H1 (cell line): Measurements from ENCODE around the gene VAT1L. TPM values are rescaled to one million over a fixed set of nuclear protein-coding genes. Genes with fewer than 3 reads are reported as not detected.

Source experiments
- CTCF ChIA-PET: fragments of 300-600 bp; sonication (Branson Sonifier 250); formaldehyde crosslinking; loops from one replicate; lab custom pipeline; 2021; ENCODE audit not compliant: partially characterized antibody; lab: Charles Lee
- POLR2A ChIA-PET: fragments of 300-600 bp; sonication (Branson Sonifier 250); formaldehyde crosslinking; loops from one replicate; lab custom pipeline; 2021; ENCODE audit warnings: inconsistent platforms; ENCODE audit not compliant: partially characterized antibody; lab: Charles Lee
- DNase-seq, 2 experiments: peaks; one replicate each; pipeline versions ENCODE4 v3.0.0 to v3.0.0-alpha.2; 2010 to 2022; ENCODE audit warnings: low spot score in 2 of 2, low read depth in 1 of 2, mixed read lengths in 1 of 2
- FAIRE-seq: peaks from 2 replicates; lab custom pipeline; 2011; peaks lifted over from hg19 to GRCh38; lab: Jason Lieb, UNC
- H2AFZ ChIP-seq: 2 replicates; pipeline ENCODE4 v1.8.1; 2012; ENCODE audit warnings: low read length, inconsistent platforms
- H2AK5ac ChIP-seq: 2 replicates; pipeline ENCODE4 v1.6.1; 2013; ENCODE audit warnings: low read depth, low read length
- H2BK120ac ChIP-seq: replicated peaks from 2 replicates; pipeline ENCODE3; 2013; ENCODE audit warnings: low read depth, low read length, inconsistent platforms
- H2BK12ac ChIP-seq: 2 replicates; pipeline ENCODE4 v1.6.1; 2013; ENCODE audit warnings: low read depth, low read length
- H2BK15ac ChIP-seq: 2 replicates; pipeline ENCODE4 v1.6.1; 2013; ENCODE audit warnings: low read length
- H2BK20ac ChIP-seq: 2 replicates; pipeline ENCODE4 v1.6.1; 2013; ENCODE audit warnings: low read length
- H2BK5ac ChIP-seq: 2 replicates; pipeline ENCODE4 v1.6.1; 2013; ENCODE audit warnings: low read depth, low read length
- H3K14ac ChIP-seq: 2 replicates; pipeline ENCODE4 v1.6.1; 2013; ENCODE audit warnings: inconsistent platforms; ENCODE audit not compliant: insufficient read length
- H3K18ac ChIP-seq: 2 replicates; pipeline ENCODE4 v1.6.1; 2013; ENCODE audit warnings: low read length; ENCODE audit errors: extremely low read depth
- H3K23ac ChIP-seq: 2 replicates; pipeline ENCODE4 v1.6.1; 2013; ENCODE audit warnings: inconsistent platforms; ENCODE audit not compliant: insufficient read length
- H3K23me2 ChIP-seq: 2 replicates; pipeline ENCODE4 v1.6.1; 2013; ENCODE audit warnings: low read depth, low read length
- H3K27ac ChIP-seq: 2 replicates; pipeline ENCODE4 v1.6.1; 2011; ENCODE audit warnings: low read depth, low read length, inconsistent platforms
- H3K27me3 ChIP-seq, 4 experiments: replicated peaks in 1 of 4; 1 replicate in 1 of 4; 2 replicates in 3 of 4; pipeline versions ENCODE4 v1.6.1 to v1.8.1; 2011 to 2013; ENCODE audit warnings: low read length in 3 of 4, mild to moderate bottlenecking in 3 of 4, inconsistent platforms in 2 of 4, mixed read lengths in 2 of 4, moderate library complexity in 1 of 4; ENCODE audit not compliant: control insufficient read depth in 3 of 4, insufficient read depth in 3 of 4; ENCODE audit errors: extremely low read depth in 1 of 4
- H3K36me3 ChIP-seq, 4 experiments: 2 replicates each; pipeline versions ENCODE4 v1.6.1 to v1.8.1; 2011 to 2013; ENCODE audit warnings: mild to moderate bottlenecking in 4 of 4, low read length in 3 of 4, moderate library complexity in 2 of 4, control low read depth in 1 of 4, inconsistent platforms in 1 of 4; ENCODE audit not compliant: insufficient read depth in 4 of 4, control insufficient read depth in 2 of 4
- H3K4ac ChIP-seq: replicated peaks from 2 replicates; pipeline ENCODE3; 2013; ENCODE audit warnings: low read length, low read depth, mixed read lengths, inconsistent platforms; ENCODE audit not compliant: insufficient read length
- H3K4me1 ChIP-seq, 4 experiments: replicated peaks in 1 of 4; 1 replicate in 1 of 4; 2 replicates in 3 of 4; pipeline versions ENCODE4 v1.6.1 to v1.8.1; 2011 to 2013; ENCODE audit warnings: low read length in 3 of 4, inconsistent platforms in 2 of 4, mixed read lengths in 1 of 4; ENCODE audit not compliant: insufficient read depth in 4 of 4, control insufficient read depth in 3 of 4
- H3K4me2 ChIP-seq, 2 experiments: 2 replicates each; pipeline versions ENCODE4 v1.6.1 to v1.8.1; 2011 to 2013; ENCODE audit warnings: low read depth in 2 of 2, low read length in 2 of 2, control low read depth in 1 of 2, inconsistent platforms in 1 of 2, mild to moderate bottlenecking in 1 of 2; ENCODE audit not compliant: insufficient read depth in 1 of 2
- H3K4me3 ChIP-seq, 4 experiments: fragments of 200-600, 300-600 bp in 1 of 4; sonication (generic), shearing (Covaris generic), sonication (Bioruptor Twin) in 1 of 4; 2 replicates each; pipeline versions ENCODE4 v1.5.1 to v1.8.1; 2011 to 2016; ENCODE audit warnings: low read length in 4 of 4, low read depth in 3 of 4, control low read depth in 2 of 4, inconsistent platforms in 2 of 4, mild to moderate bottlenecking in 2 of 4, mixed read lengths in 1 of 4, moderate library complexity in 1 of 4; ENCODE audit not compliant: insufficient read depth in 2 of 4; ENCODE audit errors: extremely low read depth in 1 of 4
- H3K56ac ChIP-seq: replicated peaks from 2 replicates; pipeline ENCODE3; 2013; ENCODE audit warnings: low read depth, mild to moderate bottlenecking, mixed read lengths, low read length, inconsistent platforms; ENCODE audit not compliant: insufficient read length
- H3K79me1 ChIP-seq: 2 replicates; pipeline ENCODE4 v1.6.1; 2013; ENCODE audit warnings: low read depth, low read length, control low read depth
- H3K79me2 ChIP-seq, 2 experiments: 2 replicates each; pipeline versions ENCODE4 v1.6.1 to v1.8.1; 2012 to 2013; ENCODE audit warnings: low read length in 2 of 2, mild to moderate bottlenecking in 2 of 2, inconsistent platforms in 1 of 2; ENCODE audit not compliant: insufficient read depth in 2 of 2, control insufficient read depth in 1 of 2
- H3K9ac ChIP-seq, 4 experiments: replicated peaks in 1 of 4; 1 replicate in 1 of 4; 2 replicates in 3 of 4; pipeline versions ENCODE4 v1.6.1 to v1.8.1; 2011 to 2013; ENCODE audit warnings: low read depth in 3 of 4, low read length in 3 of 4, control low read depth in 2 of 4, mild to moderate bottlenecking in 2 of 4, moderate library complexity in 2 of 4, inconsistent platforms in 1 of 4; ENCODE audit errors: extremely low read depth in 1 of 4
- H3K9me3 ChIP-seq, 2 experiments: 2 replicates each; pipeline versions ENCODE4 v1.6.1 to v1.8.1; 2012 to 2013; ENCODE audit warnings: mild to moderate bottlenecking in 2 of 2, moderate library complexity in 2 of 2, control low read depth in 1 of 2, inconsistent platforms in 1 of 2, low read depth in 1 of 2, low read length in 1 of 2, mixed read lengths in 1 of 2; ENCODE audit not compliant: insufficient read depth in 2 of 2
- H4K20me1 ChIP-seq, 2 experiments: replicated peaks in 1 of 2; 2 replicates each; pipeline versions ENCODE3 to v1.8.1; 2011 to 2013; ENCODE audit warnings: inconsistent platforms in 2 of 2, low read length in 2 of 2, mild to moderate bottlenecking in 1 of 2; ENCODE audit not compliant: insufficient read depth in 2 of 2, control insufficient read depth in 1 of 2
- H4K5ac ChIP-seq: 2 replicates; pipeline ENCODE4 v1.6.1; 2013; ENCODE audit warnings: low read length, low read depth, mixed read lengths, inconsistent platforms; ENCODE audit not compliant: insufficient read length
- H4K8ac ChIP-seq: 2 replicates; pipeline ENCODE4 v1.8.0; 2013; ENCODE audit warnings: mild to moderate bottlenecking, moderate library complexity, low read length, inconsistent platforms; ENCODE audit not compliant: insufficient read depth; ENCODE audit errors: extremely low read depth
- H4K91ac ChIP-seq: replicated peaks from 2 replicates; pipeline ENCODE3; 2013; ENCODE audit warnings: low read length, mixed read lengths, inconsistent platforms; ENCODE audit not compliant: insufficient read length
- EZH2 ChIP-seq: fragments of 200-600 bp; sonication (generic); IDR thresholded peaks from 2 replicates; pipeline ENCODE4 v1.7.1; 2012; ENCODE audit warnings: low read depth, mild to moderate bottlenecking, moderate library complexity, low read length, inconsistent platforms; ENCODE audit not compliant: severe bottlenecking
- POLR2AphosphoS5 ChIP-seq: IDR thresholded peaks from 2 replicates; pipeline ENCODE4 v1.6.1; 2011; ENCODE audit warnings: low read depth, low read length
- TEAD4 ChIP-seq: IDR thresholded peaks from 2 replicates; pipeline ENCODE4 v1.6.1; 2012; ENCODE audit warnings: low read depth, low read length, inconsistent platforms, mixed read lengths
- WGBS, 2 experiments: shearing (Covaris generic) in 1 of 2; methylation state at CpG; one replicate each; pipeline versions ENCODE4 v1.1.6 to v1.1.7; 2013 to 2015; ENCODE audit warnings: low lambda C conversion rate in 2 of 2, mixed read lengths in 2 of 2, inconsistent platforms in 1 of 2, low coverage in 1 of 2, missing lambda C conversion rate in 1 of 2; ENCODE audit not compliant: insufficient replicate concordance in 2 of 2, insufficient coverage in 1 of 2, insufficient read length in 1 of 2; ENCODE audit errors: extremely low coverage in 1 of 2, missing lambda C conversion rate in 1 of 2; 5-methylcytosine and 5-hydroxymethylcytosine counted together
- polyA plus RNA-seq, 7 experiments: library from polyadenylated mRNA; depleted of rRNA in 3 of 7; stranded (reverse) in 5 of 7; unstranded in 2 of 7; fragments of >200 nt in 5 of 7; fragments of 200-250 nt in 2 of 7; gene quantifications; 1 replicate in 5 of 7; 2 replicates in 1 of 7; 4 replicates in 1 of 7; pipeline versions ENCODE4 v1.2.1 to v1.2.3, GENCODE V29; 2011 to 2013; ENCODE audit warnings: missing spikeins in 2 of 7, mixed read lengths in 2 of 7
- total RNA-seq: library from RNA; stranded (reverse); fragmentation: NEBNext Ultra II Directional; extraction: Animal tissue kit (Norgen Biotek cat#: 25700); gene quantifications from 2 replicates; pipeline ENCODE4 v1.2.1, GENCODE V29; 2021

Gene VAT1L
- total and polyA plus RNA-seq, 2 of the 8 experiments (the other 6 are each of a cell fraction or from before 2014, with no cell fraction given): 46.3 to 48.2 TPM

- Histone ChIP-seq H3K4me3 (no peak overlapping the region), H3K79me2 (no peaks in the 10 kb centered on the region; a peak in 1 of 4 replicates), H2AK5ac (no peak overlapping the region), H3K4me1 (peaks cover 0 to 9% (median 4%) of the 10 kb centered on the region in 4 experiments; a peak in 4 of 7 replicates), H4K5ac (no peak overlapping the region), H2BK5ac (no peak overlapping the region), H3K79me1 (no peaks in the 10 kb centered on the region; the same call in 1 of the 2 replicates), H3K9me3 (0 out of 4 replicates have a peak, but pooled peaks cover 0 to 3% of the 10 kb centered on the region in 2 experiments), H3K36me3 (no peaks in the 10 kb centered on the region; a peak in 1 of 8 replicates), H2BK15ac (no peak overlapping the region), H3K23ac (no peak overlapping the region), H4K8ac (no peak overlapping the region), H2AFZ (no peak overlapping the region), H3K14ac (no peak overlapping the region), H3K4me2 (no peak overlapping the region), H3K23me2 (no peaks in the 10 kb centered on the region), H4K20me1 (no peaks in the 10 kb centered on the region), H3K4ac (no peak overlapping the region), H2BK20ac (no peak overlapping the region), H3K18ac (no peak overlapping the region), H3K27ac (no peak overlapping the region), H2BK12ac (no peak overlapping the region), H3K56ac (no peak overlapping the region), H3K9ac (no peak overlapping the region), H4K91ac (no peak overlapping the region), H3K27me3 (no peaks in the 10 kb centered on the region), H2BK120ac (no peak overlapping the region)
- whole genome bisulfite sequencing, 2 experiments: 87% methylated on average over 4 of the region's 4 CpGs; no CpG with 5 or more reads in 1 of the 2 experiments
- FAIRE-seq (no peak), DNase-seq (no peak)
- POLR2A ChIA-PET: no interaction called here
- CTCF ChIA-PET: interaction anchor here (0.5 to 25.9 kb wide), 9 partner anchors 18 to 569 kb away, joined by 3 to 362 read pairs (median 3); partner anchors contain the start of gene VAT1L
- no peak for TF ChIP-seq EZH2
- TF ChIP-seq TEAD4: no peak
- no peak for TF ChIP-seq POLR2AphosphoS5
Measured at GRCh38 chr16:77945126-77945525, 156.8 kb downstream of the VAT1L start.
